NOMO-1 treated with DMSO at 0.1 percent for 48 hours (cell line): ENCODE results near the gene RASGRP2.
A peak's percentile ranks its signal among the peaks of the same experiment; 100 is the strongest.

Source experiments
- DNase-seq: peaks from one replicate; lab custom pipeline; 2025; ENCODE audit not compliant: unreplicated experiment; lab: John Stamatoyannopoulos, UW

Gene RASGRP2

DNA sequence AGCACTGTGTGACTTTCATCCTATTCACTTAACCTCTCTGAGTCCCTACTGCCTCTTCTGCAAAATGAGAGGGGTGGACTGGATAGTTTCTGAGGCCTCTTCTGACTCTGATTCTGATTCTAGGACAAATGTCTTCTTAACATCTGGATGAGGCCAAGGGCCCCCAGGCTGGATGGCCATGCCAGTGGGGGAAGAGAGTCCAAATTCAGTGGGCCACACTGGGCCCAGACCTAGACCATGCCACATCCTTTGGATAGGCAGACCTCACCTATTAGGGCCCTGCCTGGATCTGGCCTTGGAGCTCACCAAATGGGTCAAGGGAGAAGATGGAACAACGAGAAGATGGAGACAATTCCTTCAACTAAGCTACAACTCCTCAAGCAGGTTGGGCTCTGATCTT, 45.5 kb downstream of the RASGRP2 start:
- DNase-seq: no peak

DNA sequence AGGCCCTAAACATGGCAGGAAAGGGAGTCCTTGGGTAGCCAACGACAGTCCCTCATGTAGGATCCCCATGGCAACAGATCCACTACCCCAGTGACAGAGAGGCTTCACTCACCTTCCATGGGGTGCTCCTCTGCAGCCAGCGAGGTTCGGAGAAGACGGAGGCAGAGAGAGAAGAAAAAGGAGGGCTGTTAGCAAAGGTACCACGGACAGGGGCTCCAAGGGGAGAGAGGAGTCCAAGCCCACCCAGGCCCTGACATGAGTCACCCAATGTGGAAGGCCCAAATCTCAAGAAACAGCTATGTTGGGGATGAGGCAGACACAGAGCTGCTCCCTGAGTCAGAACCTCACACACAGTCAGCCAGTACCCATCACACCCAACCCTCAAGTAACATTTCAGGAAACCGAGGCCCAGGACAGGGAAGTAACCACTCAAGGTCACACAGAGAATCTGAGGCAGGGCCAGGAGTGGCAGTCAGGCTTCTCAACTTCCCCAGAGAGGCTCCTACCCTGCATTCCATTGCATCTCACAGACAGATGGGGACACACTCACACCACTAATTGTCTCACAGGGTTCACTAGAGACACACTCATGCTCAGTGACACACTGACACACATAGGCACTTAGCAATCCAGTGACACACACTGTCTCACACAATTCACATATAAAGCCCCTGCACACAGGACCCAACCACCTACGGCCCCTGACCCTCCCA, 46.1 kb downstream of the RASGRP2 start:
- DNase-seq: no peak

DNA sequence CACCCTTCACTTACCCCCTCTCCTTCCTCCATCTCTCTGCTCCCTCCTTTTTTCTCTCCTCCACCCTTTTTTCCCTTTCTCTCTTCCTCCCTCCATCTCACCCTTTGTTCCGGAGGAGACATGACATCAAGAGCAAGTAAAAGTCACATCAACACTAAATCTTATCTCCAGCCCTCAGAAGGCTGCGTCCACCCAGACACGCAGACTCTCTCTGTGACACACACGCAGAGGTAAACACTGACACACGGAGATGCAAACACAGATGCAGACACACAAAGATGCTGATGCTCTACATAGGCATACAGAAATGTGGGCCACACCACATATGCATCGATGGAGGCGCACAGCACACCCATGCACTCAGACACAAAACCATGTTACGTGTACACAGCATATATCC, 47.9 kb downstream of the RASGRP2 start:
- no peak for DNase-seq

DNA sequence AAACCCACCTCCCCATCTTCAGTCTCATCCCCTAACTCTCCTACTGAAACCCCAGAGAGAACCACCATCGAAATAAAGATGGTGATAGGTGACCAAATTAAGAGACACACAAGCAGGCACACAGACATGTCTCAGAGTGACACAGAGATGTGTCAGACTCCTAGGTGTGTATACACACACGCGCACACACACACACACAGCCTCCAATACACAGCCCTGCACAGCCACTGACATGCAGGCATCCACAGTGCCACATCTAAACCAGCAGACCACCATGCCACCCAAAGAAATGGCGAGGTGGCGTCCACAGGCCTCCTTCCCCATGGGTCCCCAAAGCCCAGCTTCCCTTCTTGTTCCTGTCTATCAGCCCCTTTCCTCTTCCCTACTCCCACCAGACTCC, 48.4 kb downstream of the RASGRP2 start:
- DNase-seq: no peak

DNA sequence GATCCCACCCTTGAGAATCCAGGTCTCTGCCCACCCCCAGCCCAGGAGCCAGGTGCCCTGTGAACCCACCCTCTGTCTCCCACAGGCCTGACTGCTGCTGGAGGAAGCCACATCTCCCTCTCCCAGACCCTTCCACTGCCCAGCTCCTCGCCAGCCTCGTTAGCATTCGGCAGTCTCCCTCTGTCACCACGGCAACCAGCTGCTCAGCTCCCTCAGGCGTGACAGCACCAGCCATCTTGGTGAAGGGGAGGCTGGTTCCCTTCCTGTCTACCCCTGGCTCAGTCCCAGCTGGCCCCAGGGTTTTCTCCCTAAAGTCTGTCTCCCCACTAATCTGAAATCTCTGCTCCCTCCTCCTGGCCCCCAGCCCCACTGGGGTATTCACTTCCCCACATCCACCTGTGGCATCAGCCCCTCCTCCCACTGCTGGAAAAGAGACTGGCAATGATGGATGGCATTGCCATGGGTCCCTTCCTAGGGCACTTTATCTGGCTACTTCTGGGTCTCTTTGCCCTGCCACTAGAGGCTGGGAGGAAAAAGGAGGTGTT, 49.0 kb downstream of the RASGRP2 start:
- DNase-seq: no peak

DNA sequence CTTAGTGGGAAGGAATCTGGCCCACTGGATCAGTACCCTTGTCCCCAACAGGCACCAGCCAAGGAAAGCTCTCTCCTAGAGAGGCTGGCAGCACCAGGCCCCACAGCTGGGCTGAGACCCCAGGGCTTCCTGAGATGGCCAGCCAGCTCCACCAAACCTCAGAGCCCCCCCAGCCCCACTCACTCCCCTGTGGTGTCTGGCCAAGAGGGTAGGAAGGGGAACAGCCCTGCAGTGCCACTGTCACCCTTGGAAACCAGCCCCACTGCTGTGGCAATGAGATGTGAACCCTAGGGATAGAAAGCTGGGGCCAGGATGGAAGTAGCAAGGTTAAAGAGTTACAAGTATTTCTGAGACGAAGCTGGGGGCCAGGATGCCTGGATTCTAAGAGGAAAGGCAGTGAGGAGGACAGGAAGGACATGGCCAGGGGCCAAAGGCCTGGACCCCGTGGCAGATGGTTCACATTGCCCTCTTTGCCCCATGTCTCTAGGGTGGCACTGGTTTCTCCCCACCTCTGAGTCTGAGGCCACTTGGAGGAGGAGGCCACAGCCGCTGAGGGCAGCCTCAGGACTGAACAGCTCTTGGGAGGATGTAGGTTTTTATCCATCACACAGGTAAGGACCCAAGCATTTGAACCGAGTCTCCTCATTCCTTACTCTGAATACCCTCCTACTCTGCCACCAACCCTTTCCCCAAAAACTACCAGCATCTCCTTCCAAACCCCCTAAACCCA, 49.8 kb downstream of the RASGRP2 start:
- DNase-seq: no peak

DNA sequence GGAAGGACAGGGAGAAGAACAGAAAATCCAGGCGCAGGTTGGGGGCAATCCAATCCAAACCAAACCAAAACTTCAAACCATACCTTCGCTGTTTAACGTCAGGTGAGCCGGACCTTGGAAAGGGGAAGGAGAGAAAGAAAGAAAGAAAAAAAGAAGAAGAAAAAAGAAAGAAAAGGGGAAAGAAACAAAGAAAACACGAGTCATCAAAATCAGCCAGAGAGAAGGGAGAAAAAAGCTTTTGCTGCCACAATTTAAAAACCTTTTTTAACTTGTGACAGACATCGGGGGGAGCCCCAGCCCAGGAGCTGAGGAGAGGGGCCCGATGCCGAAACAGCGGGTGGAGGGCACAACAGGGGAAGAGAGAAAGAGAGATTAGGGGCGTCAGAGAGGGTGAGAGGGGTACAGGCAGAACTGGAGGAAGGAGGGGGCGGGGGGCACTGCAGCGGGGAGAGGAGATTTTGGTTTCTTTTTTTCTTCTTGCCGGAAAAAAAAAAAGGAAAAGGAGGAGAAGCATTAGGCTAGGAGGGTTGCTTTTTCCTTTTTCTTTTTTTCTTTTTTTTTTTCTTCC, 51.1 kb downstream of the RASGRP2 start:
- no peak for DNase-seq

DNA sequence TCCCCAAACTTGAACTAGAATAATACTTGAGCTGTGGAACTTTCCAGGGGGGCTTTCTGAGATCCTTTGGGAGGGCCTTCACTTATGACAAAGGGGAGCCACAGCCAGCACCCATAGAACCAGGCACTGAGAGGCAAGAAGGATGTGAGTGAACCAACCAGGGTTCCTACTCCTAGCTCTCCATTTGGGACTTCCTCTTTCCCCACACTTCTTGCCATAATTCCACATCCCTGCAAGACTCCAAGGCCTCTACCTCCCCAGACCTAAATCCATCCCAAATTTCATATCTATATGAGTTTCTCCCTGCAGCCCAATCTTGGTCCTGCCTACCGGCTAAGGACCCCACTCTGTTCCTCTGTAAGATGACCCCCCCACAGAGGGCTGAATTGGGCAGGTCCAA, 52.4 kb downstream of the RASGRP2 start:
- DNase-seq: no peak

DNA sequence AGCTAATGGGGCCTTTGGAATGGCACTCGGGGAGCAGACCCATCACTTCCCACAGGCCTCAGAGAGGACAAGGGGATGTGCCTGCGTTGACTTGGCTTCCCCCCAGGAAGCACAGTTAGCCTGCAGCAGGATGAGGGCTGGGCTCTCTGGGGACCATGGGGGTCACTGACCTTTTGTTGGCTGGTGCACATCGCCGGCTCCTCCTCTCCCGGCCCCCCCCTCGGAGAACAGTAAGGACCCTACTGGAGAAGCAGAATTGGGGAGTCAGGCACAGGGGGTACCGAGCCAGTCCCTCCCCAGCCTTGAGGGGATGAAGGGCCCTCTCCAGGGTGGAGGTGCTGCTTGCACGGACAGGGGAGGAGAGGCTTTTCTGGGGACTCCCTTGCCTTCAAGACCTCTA, 53.7 kb downstream of the RASGRP2 start:
- DNase-seq: no peak

DNA sequence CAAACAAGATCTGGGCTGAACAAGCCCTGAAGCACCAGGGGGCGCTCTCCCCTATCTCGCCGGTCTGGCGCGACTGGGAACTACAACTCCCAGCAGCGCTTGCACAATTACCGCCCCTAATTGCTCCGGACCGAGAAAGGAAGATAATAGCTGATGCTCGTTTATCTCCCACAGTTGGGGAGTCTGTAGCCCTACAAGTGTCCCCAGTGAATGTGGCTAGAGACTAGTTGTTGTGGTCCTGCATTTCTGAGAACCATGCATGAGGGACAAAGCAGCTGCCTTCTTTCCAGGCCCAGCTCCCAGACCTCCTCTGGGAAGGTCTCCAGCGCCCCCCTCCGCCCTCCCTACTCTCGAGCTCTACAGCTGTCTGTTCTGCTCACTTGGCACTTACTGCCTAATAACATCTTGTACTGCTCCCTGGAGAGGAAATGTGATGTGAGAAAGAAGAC, 55.4 kb downstream of the RASGRP2 start:
- DNase-seq: peak; percentile 90

DNA sequence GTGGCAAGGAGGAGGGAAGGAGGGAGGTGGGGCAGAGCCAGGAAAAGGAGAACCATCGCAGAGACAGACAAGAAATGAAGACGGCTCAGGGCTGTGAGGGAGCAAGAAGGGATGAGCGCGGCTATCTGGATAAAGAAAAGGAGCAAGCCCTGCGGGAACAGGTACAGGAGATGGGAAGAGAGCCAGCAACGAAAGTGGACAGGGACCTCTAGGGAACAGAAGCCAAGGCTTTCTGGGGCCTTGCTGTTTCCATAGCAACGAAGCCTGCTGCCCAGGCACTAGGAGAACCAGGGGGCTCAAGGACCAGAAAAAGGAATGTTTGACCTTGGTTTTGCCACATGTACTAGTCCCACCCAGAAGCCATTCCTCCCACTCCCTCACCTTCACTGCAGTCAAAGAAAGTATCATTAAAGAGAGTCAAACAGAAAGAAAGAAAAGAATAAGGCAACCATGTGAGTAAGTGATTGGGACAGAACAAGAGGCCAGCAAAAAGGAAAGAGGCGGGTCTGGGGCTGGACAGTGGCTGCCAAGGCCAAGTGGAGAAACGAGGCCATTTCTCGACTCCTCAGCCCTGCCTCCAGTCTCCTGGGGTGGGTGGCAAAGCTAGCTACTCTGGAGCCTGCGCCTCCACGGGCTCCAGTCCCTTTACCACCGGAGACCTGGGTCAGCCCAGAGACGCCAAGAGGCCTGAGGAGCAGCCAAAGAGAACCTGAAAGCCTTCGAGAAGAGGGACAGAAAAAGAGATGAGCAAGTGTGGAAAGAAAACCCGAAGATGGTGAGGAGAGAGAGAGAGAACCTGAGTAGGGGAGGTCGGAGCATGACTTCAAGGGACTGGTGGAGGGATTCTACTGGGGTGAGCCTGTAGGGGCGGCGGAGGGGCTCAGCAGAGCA, 56.1 kb downstream of the RASGRP2 start:
- no peak for DNase-seq

DNA sequence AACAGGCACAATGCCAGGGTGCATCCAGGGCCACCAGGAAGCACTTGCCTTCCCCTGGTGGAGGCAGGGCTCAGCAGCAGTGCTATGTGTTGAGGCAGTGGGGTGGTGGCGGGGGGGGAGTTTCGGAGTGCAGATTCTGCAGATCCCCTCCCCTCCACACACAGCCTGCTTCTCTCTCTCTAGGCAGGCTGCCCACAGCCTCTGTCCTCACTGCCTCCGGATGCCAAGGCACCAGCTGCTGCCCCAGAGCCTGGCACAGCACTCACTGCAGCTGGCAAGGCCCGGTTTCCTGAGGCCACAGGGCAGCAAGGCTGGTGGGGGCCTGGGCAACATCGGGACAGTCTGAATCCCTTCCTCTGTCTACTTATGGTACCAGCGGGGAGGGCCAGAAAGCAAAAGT, 56.7 kb downstream of the RASGRP2 start:
- DNase-seq: no peak

DNA sequence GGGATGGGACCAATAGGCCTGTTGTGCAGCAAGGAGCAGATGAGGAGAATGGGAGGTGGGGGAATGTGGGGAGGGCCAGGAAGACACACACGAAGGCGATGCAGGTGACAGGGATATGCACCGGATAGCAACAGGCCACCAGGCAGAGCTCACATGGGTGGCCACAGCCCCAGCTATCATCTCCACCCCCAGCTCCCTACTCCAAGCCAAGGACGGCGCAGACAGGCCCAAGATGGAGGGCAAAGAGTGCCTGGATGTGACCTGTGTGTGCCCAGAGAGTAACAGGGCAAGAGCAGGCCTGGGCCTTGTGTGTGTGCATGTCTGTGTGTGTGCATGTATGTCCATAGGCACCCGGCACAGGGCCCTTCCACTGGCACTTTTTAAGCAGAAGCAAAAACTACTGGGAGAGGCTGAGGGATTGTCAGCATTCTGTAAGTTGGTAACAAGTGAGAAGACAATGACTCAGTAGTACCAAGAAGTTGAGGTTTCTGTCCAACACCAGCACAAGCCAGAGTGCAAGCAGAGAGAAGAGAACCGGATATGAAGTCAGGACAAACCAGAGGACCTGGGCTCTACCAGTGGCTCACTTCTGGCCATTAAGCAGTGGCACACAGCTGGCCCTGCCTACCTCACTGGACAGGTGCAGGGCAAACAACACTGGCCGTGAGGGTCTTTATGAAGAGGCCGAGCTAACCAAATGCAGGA, 57.3 kb downstream of the RASGRP2 start:
- no peak for DNase-seq

DNA sequence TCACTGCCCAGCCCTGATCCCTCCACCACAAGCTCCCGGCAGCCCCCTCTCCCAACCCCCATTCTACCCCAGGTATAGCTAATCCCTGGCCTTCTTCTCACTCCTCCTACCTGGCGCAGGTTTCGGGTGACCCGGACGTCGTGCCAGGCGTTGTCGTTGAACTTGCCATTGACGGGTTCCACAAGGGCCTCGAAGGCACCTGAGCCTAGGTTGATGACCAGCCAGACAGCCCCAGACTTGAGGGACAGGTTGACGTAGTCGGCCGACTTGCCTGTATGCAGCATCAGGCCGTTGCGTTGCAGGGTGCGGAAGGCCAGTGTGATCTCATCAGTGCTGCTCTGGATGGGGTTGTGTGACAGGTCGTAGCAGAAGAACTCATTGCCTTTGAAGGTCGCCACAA, 58.4 kb downstream of the RASGRP2 start:
- no peak for DNase-seq

DNA sequence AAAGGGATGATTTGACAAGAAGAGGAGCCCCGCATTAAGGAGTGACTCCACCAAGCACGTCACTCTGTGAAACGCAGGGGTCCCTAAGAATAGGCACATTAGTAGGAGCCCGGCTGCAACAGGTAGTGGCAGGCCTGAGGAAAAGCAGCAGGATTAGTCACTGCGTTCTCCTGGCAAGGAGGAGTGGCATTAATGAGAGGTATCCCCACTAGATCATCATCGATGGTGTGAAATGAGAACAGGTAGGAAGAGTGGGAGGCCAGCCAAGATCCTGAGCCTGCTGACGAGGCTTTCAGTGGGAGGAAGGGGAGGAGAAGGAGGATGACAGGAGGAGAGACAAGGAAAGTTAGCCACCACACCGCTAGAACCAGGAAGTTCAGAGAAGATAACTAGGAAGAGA, 59.6 kb downstream of the RASGRP2 start:
- DNase-seq: no peak

DNA sequence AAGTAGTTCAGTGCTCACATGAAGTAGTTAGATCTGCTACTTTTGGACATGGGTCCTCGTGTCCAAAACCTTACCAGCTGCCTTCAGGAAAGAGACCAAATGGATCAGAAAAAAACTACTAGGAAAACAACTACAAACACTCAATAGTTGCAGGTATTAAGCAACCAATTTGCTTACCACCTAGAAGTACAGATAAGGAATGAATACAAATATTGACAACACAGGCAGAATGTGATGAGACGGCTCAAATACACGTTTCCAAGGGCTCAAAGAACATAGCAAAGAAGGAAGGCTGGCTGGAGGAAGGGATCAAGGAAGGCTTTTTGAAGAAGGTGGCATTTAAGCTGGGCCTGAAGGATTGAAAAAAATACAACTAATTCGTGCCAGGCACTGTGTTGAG, 62.8 kb downstream of the RASGRP2 start:
- no peak for DNase-seq

DNA sequence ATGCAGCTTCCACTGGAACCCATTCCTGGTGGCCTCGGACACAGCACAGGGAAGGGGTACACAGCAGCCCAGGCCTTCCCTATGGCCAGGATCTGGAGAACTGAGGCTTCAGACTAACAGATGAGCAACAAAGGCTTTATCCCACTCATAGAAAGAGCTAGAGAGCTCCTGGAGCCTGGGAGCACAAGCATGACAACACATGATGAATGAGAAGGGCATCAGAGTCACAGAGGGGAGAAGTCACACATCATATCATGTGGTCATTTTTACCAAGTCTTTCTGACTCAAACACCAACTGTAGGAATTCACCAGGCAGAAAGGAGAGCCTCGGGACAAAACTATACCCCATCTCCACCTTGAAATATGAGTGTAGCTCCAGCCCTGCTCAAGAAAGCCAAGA, 64.1 kb downstream of the RASGRP2 start:
- no peak for DNase-seq

DNA sequence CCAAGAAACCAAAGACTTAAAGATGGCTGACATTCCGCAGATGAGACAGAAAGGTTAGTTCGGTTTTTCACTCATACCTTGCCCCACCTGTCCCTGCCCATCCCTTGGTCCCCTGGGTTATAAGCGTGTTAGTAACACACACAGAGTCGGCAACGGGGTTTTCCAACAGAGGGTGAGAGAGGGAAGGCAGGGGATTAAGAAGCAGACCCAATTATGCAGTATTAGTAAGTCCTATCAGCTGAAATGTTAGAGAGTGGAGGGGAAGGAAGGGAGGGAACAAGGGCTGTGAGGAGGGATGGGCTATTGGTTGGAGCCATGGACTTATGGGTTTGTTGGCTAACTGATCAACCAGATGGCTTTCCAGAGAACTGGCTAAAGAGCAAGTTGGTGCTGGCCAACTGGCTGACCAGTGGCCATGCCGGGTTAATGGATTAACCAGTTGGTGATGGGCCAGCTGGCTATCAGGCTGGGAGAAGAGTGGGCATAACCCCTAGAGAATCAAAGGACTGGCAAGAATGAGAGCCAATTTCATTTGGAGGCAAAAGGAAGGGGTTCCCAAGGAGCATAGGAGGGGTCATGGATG, 66.4 kb downstream of the RASGRP2 start:
- no peak for DNase-seq
